CD4-positive, alpha-beta T cell treated with Interleukin-4 for 1 hour (primary cell): ENCODE measurements around the gene COQ10B.
A peak's percentile ranks its signal among the peaks of the same experiment; 100 is the strongest.
"Not testable (repeated sequence)": the region's sequence is repeated elsewhere in the genome, so short reads cannot be mapped to it uniquely, and the experiment has no call there.

ENCODE experiments used
- DNase-seq, 2 donors: peaks; one replicate each; pipeline ENCODE4 v3.0.0-alpha.2; 2020 to 2022

COQ10B gene

GRCh38 chr2:197452754-197453122 lies 614 bp upstream of the COQ10B start:
- no peak for DNase-seq

- DNase-seq: no peak
Measured at GRCh38 chr2:197453914-197454398, 604 bp downstream of the COQ10B start.

- DNase-seq: no peak
Measured at GRCh38 chr2:197454923-197455322, 1.6 kb downstream of the COQ10B start.

- no peak for DNase-seq
Measured at GRCh38 chr2:197455428-197455827, 2.1 kb downstream of the COQ10B start.

GRCh38 chr2:197460649-197461048 lies 7.3 kb downstream of the COQ10B start:
- no peak for DNase-seq

DNA sequence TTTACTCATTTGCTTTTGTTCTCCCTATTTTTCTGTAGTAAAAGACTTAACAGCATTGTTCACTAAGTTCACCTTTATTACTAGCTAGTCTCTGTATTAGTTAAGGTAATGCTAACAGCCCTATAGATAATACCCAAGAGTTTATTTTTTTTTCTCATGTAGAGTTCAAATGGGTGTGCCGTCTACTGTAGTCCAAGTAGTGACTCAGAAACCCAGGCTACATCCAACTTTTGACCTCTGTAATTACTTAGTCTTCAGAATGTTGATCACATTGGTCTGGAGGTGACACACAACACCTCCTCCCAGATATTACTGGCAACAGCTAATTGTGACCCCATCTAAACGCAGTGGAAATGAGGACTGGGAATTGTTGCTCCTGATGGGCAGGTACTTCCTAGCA lies 7.7 kb downstream of the COQ10B start:
- no peak for DNase-seq

GRCh38 chr2:197464175-197464574 lies 10.8 kb downstream of the COQ10B start:
- DNase-seq: no peak

- DNase-seq: no peak
Measured at GRCh38 chr2:197472166-197472565, 18.8 kb downstream of the COQ10B start.

DNA sequence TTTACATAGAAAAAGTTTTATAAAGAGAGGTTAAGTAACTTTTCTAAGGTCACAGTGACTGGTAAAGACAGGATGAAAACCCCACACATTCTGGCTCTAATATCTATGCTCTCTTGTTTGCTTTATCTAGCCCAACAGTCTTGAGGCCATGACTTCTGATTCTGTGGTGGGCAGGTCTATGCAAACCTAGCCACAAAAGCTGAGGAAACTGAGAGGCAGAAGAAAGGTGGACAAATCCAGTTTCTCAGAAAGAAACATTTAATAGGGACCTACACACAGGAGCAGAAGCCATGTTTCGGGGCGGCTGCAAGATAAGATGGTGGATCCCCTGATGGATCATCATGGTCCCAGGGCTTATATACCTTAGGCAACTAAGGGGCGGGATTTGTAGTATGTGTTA lies 24.4 kb downstream of the COQ10B start:
- DNase-seq: no peak

DNA sequence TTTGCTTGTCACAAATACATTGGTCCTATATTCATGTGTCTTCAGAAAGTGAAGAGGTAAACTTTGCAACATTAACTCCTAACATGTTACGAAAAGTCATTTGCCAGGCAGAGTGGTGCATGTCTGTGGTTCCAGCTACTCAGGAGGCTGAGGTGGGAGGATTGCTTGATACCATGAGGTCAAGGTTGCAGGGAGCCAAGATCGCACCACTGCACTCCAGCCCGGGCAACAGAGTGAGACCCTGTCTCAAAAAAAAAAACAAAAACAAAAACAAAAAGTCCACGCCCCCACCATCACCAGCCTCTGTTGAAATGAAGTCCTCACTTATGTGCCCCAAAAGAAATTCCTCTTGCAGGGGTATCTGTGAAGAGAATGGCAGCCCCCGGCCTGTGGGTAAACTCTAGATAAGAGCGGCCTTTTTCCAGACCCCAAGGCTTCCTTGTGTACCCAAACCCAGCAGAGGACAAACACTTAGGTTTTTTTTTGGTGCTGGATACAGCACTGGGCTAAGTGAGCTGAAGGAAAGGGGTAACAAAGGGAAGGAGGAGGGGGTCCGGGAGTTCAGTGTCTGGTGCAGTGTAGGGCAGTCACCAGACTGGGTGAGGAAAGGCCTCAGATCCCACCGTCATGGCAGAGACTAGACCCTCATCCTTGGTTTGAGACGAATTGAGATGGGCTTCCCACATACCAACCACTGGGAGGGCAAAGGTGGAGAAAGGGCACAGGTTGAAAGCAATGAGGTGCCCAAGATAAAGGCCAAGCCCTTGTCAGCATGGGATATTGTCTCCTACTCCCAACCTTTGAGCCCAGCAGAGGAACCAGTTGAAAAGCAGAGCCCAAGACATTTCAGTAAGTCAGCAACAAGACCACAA lies 27.0 kb downstream of the COQ10B start:
- no peak for DNase-seq

DNA sequence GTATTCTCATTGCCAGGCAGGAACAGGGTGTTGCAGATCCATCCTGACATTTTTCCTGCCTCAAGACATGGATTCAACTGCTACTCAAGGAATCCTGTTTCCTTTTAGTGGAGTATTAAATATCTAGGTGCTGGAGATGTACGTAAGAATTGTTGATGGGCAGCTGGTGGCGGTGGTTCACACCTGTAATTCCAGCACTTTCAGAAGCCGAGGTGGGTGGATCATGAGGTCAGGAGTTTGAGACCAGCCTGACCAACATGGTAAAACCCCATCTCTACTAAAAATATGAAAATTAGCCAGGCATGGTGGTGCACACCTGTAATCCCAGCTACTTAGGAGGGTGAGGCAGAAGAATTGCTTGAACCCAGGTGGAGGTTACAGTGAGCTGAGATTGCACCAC lies 30.9 kb downstream of the COQ10B start:
- DNase-seq: not testable (repeated sequence)

GRCh38 chr2:197486175-197486574 lies 32.8 kb downstream of the COQ10B start:
- no peak for DNase-seq

GRCh38 chr2:197487385-197487784 lies 34.0 kb downstream of the COQ10B start:
- DNase-seq: no peak

DNA sequence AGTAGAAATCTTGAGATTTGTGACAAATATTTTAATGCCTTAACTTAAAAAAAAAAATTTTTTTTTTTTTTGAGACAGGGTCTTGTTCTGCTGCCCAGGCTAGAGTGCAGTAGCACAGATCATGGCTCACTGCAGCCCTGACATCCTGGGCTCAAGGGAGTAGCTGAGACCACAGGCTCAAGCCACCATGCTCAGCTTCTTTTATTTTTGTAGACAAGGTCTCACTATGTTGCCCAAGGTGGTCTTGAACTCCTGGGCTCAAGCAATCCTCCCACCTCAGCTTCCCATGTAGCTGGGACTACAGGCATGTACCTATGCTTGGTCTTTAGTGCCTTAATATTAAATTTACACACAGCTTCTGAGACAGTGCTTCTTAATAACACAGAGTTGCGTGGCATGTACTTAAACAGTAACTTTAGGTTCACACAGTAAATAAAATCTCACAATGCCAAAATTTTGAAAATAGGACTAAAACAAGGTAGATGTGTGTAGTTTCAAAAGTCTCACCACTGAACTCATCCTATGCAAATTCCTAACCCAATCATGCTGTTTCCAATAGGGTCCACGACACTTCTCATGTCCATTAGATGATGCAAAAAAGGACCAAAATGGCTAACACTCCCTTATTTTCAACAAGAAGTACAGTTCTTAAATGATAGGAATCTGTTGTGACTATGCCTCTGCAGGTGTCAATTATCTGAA lies 42.2 kb downstream of the COQ10B start:
- no peak for DNase-seq

- DNase-seq: no peak
Measured at GRCh38 chr2:197496695-197497094, 43.3 kb downstream of the COQ10B start.

DNA sequence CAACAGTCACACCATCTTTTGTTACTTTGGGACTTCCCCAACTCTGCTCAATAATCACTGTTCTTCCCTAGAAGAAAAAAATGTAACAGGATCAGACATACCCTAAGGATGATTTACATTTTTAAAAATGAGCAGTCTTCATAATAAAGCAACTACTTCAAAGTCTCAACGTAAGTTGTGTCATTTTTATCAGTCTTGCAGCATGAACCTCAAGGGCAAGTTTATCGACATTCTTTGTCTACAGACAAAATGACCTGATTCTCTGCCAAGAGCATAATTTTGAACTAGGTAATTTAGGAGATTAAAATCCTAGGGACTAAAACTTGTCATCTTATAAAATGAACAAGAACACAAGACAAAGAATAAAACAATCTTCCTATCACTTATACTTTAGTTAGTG lies 44.0 kb downstream of the COQ10B start:
- no peak for DNase-seq

GRCh38 chr2:197498235-197498936 lies 45.0 kb downstream of the COQ10B start:
- no peak for DNase-seq

GRCh38 chr2:197498937-197499593 lies 45.7 kb downstream of the COQ10B start:
- peak; percentile 48 to 50 for DNase-seq

- DNase-seq: peak; percentile 99
Measured at GRCh38 chr2:197499594-197500502, 46.5 kb downstream of the COQ10B start, which contains the start of the genes HSPD1 and HSPE1. Gene HSPD1, minus strand, starts transcription at chr2:197499840. Its CDS starts 992 bp downstream, at chr2:197498848. Gene HSPE1, plus strand, starts transcription at chr2:197500379. Its CDS starts 58 bp downstream, at chr2:197500437.

DNA sequence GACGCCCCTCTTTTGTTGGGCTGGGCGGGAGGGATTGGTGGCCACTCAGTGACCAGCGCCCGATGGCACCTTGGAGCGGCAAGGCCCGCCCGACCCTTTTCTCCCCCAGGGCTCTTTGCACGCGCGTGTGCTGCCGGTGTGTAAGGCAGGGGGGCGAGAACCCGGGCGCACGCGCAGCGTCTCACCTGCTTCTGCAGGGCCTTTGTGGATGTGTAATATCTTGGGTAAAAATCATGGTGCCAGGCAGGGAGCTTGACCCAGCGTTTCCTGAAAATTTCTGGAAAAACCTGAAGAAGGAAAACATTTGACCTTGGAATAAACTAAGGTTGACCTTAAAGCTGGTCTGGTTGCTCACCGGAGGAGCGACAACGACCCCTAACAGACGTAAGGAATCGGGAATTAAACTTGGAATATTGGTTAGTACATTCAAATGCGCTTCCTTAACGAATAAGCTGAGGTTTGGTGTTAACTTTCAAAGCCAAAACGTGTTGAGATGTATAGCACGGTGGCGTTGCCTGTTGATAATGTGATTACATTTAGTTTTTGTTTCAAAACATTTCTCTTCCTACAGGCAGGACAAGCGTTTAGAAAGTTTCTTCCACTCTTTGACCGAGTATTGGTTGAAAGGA lies 47.3 kb downstream of the COQ10B start:
- no peak for DNase-seq

DNA sequence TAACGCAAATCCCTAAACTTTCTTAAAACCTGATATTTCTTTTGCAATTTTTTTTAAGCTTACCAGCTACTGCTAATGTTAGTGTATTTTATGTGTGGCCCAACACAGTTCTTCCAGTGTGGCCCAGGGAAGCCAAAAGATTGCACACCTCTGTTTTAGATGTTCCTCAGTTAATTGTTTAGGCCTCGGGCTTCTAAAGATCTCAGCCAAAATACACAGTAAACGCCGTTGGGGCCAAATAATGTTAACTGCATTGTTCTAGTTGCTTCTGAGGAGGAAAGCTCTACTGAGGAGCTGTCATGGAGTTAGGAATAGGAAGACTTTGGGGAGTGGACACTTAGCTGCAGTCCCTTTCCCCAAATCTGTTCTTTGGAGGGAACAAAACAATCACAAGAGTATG lies 48.8 kb downstream of the COQ10B start:
- no peak for DNase-seq
